Measurements from ENCODE around the gene NUP98. TPM values are rescaled to one million over a fixed set of nuclear protein-coding genes. Genes with fewer than 3 reads are reported as not detected.

The NUP98 gene
- polyA plus RNA-seq, 3 donors: 19.6 to 76.2 (median 28.5) TPM

DNA sequence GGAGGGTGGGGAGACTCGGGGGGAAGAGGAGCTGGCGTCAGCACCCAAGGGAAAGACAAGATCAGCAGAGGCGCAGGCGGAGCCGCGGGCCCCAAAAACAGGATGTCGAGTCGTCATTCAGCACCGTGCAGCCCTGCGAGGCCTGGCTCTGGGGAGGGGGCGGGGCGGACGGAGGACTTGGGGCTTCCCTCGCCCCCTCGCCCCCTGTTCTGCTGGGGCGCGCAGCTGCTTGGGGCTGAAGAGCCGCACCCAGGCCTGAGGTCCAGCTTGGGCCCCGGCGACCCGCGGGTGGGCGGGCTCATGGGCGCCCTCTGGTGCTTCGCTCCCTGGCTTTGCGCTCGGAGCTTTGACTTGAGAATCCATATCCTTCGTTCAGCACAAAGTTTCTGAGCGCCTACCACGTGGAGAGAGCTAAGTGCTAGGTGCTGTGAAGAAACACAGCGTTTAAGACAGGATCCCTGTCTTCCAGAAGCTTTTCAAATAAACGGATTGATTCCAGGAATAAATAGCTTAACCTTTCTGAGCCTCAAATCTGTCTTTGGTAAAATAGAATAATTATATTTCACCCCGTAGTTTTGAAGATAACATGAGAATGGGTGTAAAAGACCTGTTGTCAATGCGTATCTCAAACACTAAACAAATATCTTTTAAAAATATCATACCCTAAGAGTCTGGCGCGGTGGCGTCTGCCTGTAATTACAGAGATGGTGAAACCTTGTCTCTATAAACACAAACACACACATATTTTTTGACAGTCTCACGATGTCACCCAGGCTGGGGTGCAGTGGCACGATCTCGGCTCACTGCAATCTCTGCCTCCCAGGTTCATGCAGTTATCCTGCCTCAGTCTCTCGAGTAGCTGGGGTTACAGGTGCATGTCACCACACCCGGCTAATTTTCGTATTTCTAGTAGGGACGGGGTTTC, 44.3 kb upstream of the NUP98 start:
- H3K27me3 ChIP-seq (ENCODE audit: control insufficient read depth in 2 of 2, insufficient read depth in 2 of 2, low read length in 2 of 2): no peaks in the 10 kb centered on the region
- peak; percentile 88 for TF ChIP-seq CTCF (IDR thresholded peaks at IDR 0.05)
- intact Hi-C loops (cut with micrococcal nuclease): no loop called here
- peak overlapping the region; percentile 96 for H3K9ac ChIP-seq (ENCODE audit: insufficient read depth, low read length, poor library complexity, severe bottlenecking)
- H3K9me3 Mint-ChIP-seq: peaks cover 0 to 3% (median 0%) of the 10 kb centered on the region in 7 donors
- DNase-seq: peak; percentile 87 to 98 (median 95)
- H3K4me3 Mint-ChIP-seq: peak overlapping the region; percentile 84 to 96
- H3K27ac ChIP-seq (ENCODE audit: low read depth in 1 of 2, low read length in 2 of 2): peak overlapping the region; percentile 89 to 97
- no peaks in the 10 kb centered on the region for H3K36me3 ChIP-seq (replicated peaks in 1 of 2; ENCODE audit: control insufficient read depth in 1 of 2, insufficient read depth in 2 of 2, low read length in 2 of 2)
- peak overlapping the region; percentile 64 for H2AFZ ChIP-seq (ENCODE audit: insufficient read depth, low read depth, low read length, poor library complexity, severe bottlenecking)
- H3K27ac Mint-ChIP-seq: peak overlapping the region; percentile 93 to 98 (median 96)
- WGBS (ENCODE audit: insufficient coverage): 17% methylated on average over 36 of the region's 44 CpGs
- peaks cover 39% of the 10 kb centered on the region for H4K20me1 ChIP-seq (ENCODE audit: insufficient read depth, low read length)
- no peaks in the 10 kb centered on the region for H3K9me3 ChIP-seq (replicated peaks in 1 of 2; ENCODE audit: control insufficient read depth in 1 of 2, insufficient read depth in 1 of 2, low read length in 2 of 2)
- peak overlapping the region; percentile 36 to 100 (median 47) for H3K4me3 ChIP-seq (replicated peaks in 1 of 3; ENCODE audit: low read depth in 2 of 3, low read length in 3 of 3)
- peaks cover 0 to 2% (median 2%) of the 10 kb centered on the region in 3 donors for H3K27me3 Mint-ChIP-seq (ENCODE audit: low read depth in 3 of 3)
- H3K4me1 ChIP-seq (ENCODE audit: control insufficient read depth in 1 of 2, insufficient read depth in 2 of 2, low read length in 2 of 2): peaks cover 30 to 38% of the 10 kb centered on the region in 2 donors
- peak overlapping the region; percentile 96 for H3K4me2 ChIP-seq (replicated peaks; ENCODE audit: extremely low read depth, low read length, poor library complexity, severe bottlenecking)
- H3K79me2 ChIP-seq (ENCODE audit: insufficient read depth, low read length): peaks cover 54% of the 10 kb centered on the region
- peaks cover 5 to 10% of the 10 kb centered on the region in 2 donors for H3K36me3 Mint-ChIP-seq
- peaks cover 39% of the 10 kb centered on the region for H3K4me1 Mint-ChIP-seq

GRCh38 chr11:3840870-3841425, 43.6 kb upstream of the NUP98 start, which contains the start of gene RHOG:
Gene RHOG, minus strand, starts transcription at chr11:3840959. Its CDS starts 12,821 bp downstream, at chr11:3828138.
- Histone ChIP-seq H3K4me2 (replicated peaks; ENCODE audit: extremely low read depth, low read length, poor library complexity, severe bottlenecking) (peak within 1 kb of the TSS; percentile 96), H2AFZ (ENCODE audit: insufficient read depth, low read depth, low read length, poor library complexity, severe bottlenecking) (peak within 1 kb of the TSS; percentile 64), H3K4me1 (ENCODE audit: control insufficient read depth in 1 of 2, insufficient read depth in 2 of 2, low read length in 2 of 2) (peaks cover 37 to 46% of the 10 kb centered on the region in 2 donors), H3K4me3 (replicated peaks in 1 of 3; ENCODE audit: low read depth in 2 of 3, low read length in 3 of 3) (peak within 1 kb of the TSS; percentile 96 to 100 (median 99)), H3K27me3 (ENCODE audit: control insufficient read depth in 2 of 2, insufficient read depth in 2 of 2, low read length in 2 of 2) (no peaks in the 10 kb centered on the region), H3K9ac (ENCODE audit: insufficient read depth, low read length, poor library complexity, severe bottlenecking) (peak within 1 kb of the TSS; percentile 96), H3K36me3 (replicated peaks in 1 of 2; ENCODE audit: control insufficient read depth in 1 of 2, insufficient read depth in 2 of 2, low read length in 2 of 2) (no peaks in the 10 kb centered on the region), H3K9me3 (replicated peaks in 1 of 2; ENCODE audit: control insufficient read depth in 1 of 2, insufficient read depth in 1 of 2, low read length in 2 of 2) (no peaks in the 10 kb centered on the region), H4K20me1 (ENCODE audit: insufficient read depth, low read length) (peaks cover 47% of the 10 kb centered on the region), H3K27ac (ENCODE audit: low read depth in 1 of 2, low read length in 2 of 2) (peak within 1 kb of the TSS; percentile 89 to 97), H3K79me2 (ENCODE audit: insufficient read depth, low read length) (peaks cover 61% of the 10 kb centered on the region)
- DNase-seq: peak; percentile 66 to 84 (median 83)
- Mint-ChIP-seq H3K4me3 (peak within 1 kb of the TSS; percentile 96 to 98), H3K27me3 (ENCODE audit: low read depth in 3 of 3) (peaks cover 0 to 2% (median 0%) of the 10 kb centered on the region in 3 donors), H3K9me3 (peaks cover 0 to 3% (median 0%) of the 10 kb centered on the region in 7 donors), H3K36me3 (peaks cover 10 to 12% of the 10 kb centered on the region in 2 donors), H3K27ac (peak within 1 kb of the TSS; percentile 95 to 98 (median 97)), H3K4me1 (peaks cover 46% of the 10 kb centered on the region)
- TF ChIP-seq CTCF (IDR thresholded peaks at IDR 0.05): no peak
- 0% methylated on average over 17 of the region's 42 CpGs for WGBS (ENCODE audit: insufficient coverage)
- intact Hi-C loops (cut with micrococcal nuclease): no loop called here

Measured in CD14-positive monocyte (primary cell).